ENCODE data around the gene TYW1.
"Not testable (repeated sequence)": the region's sequence is repeated elsewhere in the genome, so short reads cannot be mapped to it uniquely, and the experiment has no call there.

TYW1 gene

DNA sequence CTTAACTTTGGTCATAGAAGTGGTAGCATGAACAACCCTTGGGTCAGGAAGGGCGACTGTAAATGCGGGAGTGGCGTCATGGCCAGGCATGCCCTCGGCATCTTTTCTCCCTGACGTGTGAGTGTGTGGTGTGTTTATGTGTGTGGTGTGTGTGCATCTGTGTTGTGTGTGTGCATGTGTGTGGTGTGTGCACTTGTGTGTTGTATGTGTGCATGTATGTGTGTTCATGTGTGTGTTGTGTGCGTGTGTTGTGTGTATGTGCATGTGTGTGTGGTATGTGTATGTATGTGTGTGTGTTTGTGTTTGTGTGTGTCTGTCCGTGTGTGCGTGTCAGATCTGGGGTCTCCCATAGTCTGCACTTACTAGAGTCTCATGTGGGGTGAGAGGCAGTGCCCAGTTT, 192.5 kb downstream of the TYW1 start:
- H3K4me2 ChIP-seq (ENCODE audit: low read length); H2AK5ac ChIP-seq (ENCODE audit: low read length); H2BK120ac ChIP-seq (ENCODE audit: insufficient read depth, low read length, poor library complexity); H3K27me3 ChIP-seq (ENCODE audit: insufficient read depth, low read length); H3K79me2 ChIP-seq (ENCODE audit: control insufficient read depth, insufficient read depth, low read length, poor library complexity); H2AFZ ChIP-seq (ENCODE audit: insufficient read depth, low read length, poor library complexity); H3K23ac ChIP-seq (ENCODE audit: low read length); H2BK12ac ChIP-seq (ENCODE audit: low read length); H3K9ac ChIP-seq (ENCODE audit: low read length); H2BK5ac ChIP-seq (ENCODE audit: low read depth, low read length, poor library complexity); H4K91ac ChIP-seq (ENCODE audit: low read depth, low read length); H3K36me3 ChIP-seq (ENCODE audit: control insufficient read depth in 1 of 2, insufficient read depth in 2 of 2, low read length in 2 of 2); H4K12ac ChIP-seq (ENCODE audit: low read depth, low read length); DNase-seq; H3K79me1 ChIP-seq (ENCODE audit: low read length); H3K18ac ChIP-seq (ENCODE audit: low read length); H3K9me3 ChIP-seq (ENCODE audit: insufficient read depth, low read depth, low read length); H3K27ac ChIP-seq (ENCODE audit: low read depth, low read length); H3K4ac ChIP-seq (ENCODE audit: low read depth, low read length); H4K8ac ChIP-seq (ENCODE audit: low read depth, low read length); H3K14ac ChIP-seq (ENCODE audit: low read length); H3K4me1 ChIP-seq (ENCODE audit: control insufficient read depth in 1 of 2, insufficient read depth in 2 of 2, low read length in 2 of 2): not testable (repeated sequence)
- peak overlapping the region; percentile 27 for H3K4me3 ChIP-seq (ENCODE audit: low read depth, low read length)
- WGBS (ENCODE audit: extremely low coverage, insufficient coverage, insufficient read length), result no CpG with 5 or more reads among the region's 8 CpGs

- H2AK5ac ChIP-seq (ENCODE audit: low read length); H2AFZ ChIP-seq (ENCODE audit: insufficient read depth, low read length, poor library complexity); H3K9me3 ChIP-seq (ENCODE audit: insufficient read depth, low read depth, low read length); H3K4me2 ChIP-seq (ENCODE audit: low read length); H3K79me1 ChIP-seq (ENCODE audit: low read length); H3K23ac ChIP-seq (ENCODE audit: low read length); H2BK5ac ChIP-seq (ENCODE audit: low read depth, low read length, poor library complexity); H3K4ac ChIP-seq (ENCODE audit: low read depth, low read length); H4K8ac ChIP-seq (ENCODE audit: low read depth, low read length); H3K4me3 ChIP-seq (ENCODE audit: low read depth, low read length); H2BK120ac ChIP-seq (ENCODE audit: insufficient read depth, low read length, poor library complexity); H3K14ac ChIP-seq (ENCODE audit: low read length); H4K91ac ChIP-seq (ENCODE audit: low read depth, low read length); H3K9ac ChIP-seq (ENCODE audit: low read length); H2BK12ac ChIP-seq (ENCODE audit: low read length); H3K27me3 ChIP-seq (ENCODE audit: insufficient read depth, low read length); H3K4me1 ChIP-seq (ENCODE audit: control insufficient read depth in 1 of 2, insufficient read depth in 2 of 2, low read length in 2 of 2); H3K79me2 ChIP-seq (ENCODE audit: control insufficient read depth, insufficient read depth, low read length, poor library complexity); H4K12ac ChIP-seq (ENCODE audit: low read depth, low read length); H3K36me3 ChIP-seq (ENCODE audit: control insufficient read depth in 1 of 2, insufficient read depth in 2 of 2, low read length in 2 of 2); H3K18ac ChIP-seq (ENCODE audit: low read length); H3K27ac ChIP-seq (ENCODE audit: low read depth, low read length): not testable (repeated sequence)
- whole genome bisulfite sequencing (ENCODE audit: extremely low coverage, insufficient coverage, insufficient read length), result no CpG with 5 or more reads among the region's 4 CpGs
- peak in 1 of 2 donors; percentile 58 for DNase-seq
Observed at GRCh38 chr7:67189801-67190465, 193.3 kb downstream of the TYW1 start.

DNA sequence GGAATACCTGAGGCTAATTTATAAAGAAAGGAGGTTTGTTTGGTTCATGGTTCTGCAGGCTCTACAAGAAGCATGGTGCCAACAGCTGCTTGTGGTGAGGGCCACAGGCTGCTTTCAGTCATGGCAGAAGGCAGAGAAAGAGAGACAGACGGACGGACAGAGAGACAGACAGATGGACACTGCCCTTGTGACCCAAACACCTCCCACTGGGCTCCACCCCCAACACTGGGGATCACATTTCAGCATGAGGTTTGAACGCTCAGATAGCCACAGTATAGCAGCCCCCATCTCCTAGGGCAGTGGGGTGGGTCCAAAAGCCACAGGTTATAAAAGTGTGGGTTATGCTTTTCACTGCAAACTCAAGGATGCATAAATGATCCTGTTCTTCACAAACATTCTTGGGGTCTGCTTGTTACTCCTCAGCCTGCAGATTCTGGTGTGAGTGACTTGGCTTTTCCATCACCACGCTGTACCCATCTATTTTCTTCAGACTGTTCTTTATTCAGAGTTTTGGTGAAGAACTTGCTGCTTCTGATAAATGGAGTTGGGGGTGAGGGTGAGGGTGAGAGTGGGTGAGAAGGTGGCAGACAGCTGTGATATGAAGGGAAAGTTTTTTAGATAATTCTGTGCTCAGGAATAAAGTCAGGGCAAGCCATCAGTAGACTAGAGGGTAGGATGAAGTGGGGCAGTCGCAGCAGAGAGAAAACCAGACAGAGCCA, 194.5 kb downstream of the TYW1 start:
- H2BK12ac ChIP-seq (ENCODE audit: low read length); H2AFZ ChIP-seq (ENCODE audit: insufficient read depth, low read length, poor library complexity); H3K9ac ChIP-seq (ENCODE audit: low read length); H2BK120ac ChIP-seq (ENCODE audit: insufficient read depth, low read length, poor library complexity); H3K27ac ChIP-seq (ENCODE audit: low read depth, low read length); H2AK5ac ChIP-seq (ENCODE audit: low read length); H3K14ac ChIP-seq (ENCODE audit: low read length); H2BK5ac ChIP-seq (ENCODE audit: low read depth, low read length, poor library complexity); H3K18ac ChIP-seq (ENCODE audit: low read length); DNase-seq; H3K4me2 ChIP-seq (ENCODE audit: low read length); H3K4ac ChIP-seq (ENCODE audit: low read depth, low read length); H3K36me3 ChIP-seq (ENCODE audit: control insufficient read depth in 1 of 2, insufficient read depth in 2 of 2, low read length in 2 of 2); H3K9me3 ChIP-seq (ENCODE audit: insufficient read depth, low read depth, low read length); H3K4me1 ChIP-seq (ENCODE audit: control insufficient read depth in 1 of 2, insufficient read depth in 2 of 2, low read length in 2 of 2); H4K91ac ChIP-seq (ENCODE audit: low read depth, low read length); H3K4me3 ChIP-seq (ENCODE audit: low read depth, low read length); H4K8ac ChIP-seq (ENCODE audit: low read depth, low read length); H3K27me3 ChIP-seq (ENCODE audit: insufficient read depth, low read length); H3K79me2 ChIP-seq (ENCODE audit: control insufficient read depth, insufficient read depth, low read length, poor library complexity); H3K79me1 ChIP-seq (ENCODE audit: low read length); H3K23ac ChIP-seq (ENCODE audit: low read length); H4K12ac ChIP-seq (ENCODE audit: low read depth, low read length): not testable (repeated sequence)
- no CpG with 5 or more reads among the region's 5 CpGs for WGBS (ENCODE audit: extremely low coverage, insufficient coverage, insufficient read length)

- H3K27ac ChIP-seq (ENCODE audit: low read depth, low read length); H3K79me2 ChIP-seq (ENCODE audit: control insufficient read depth, insufficient read depth, low read length, poor library complexity); H4K8ac ChIP-seq (ENCODE audit: low read depth, low read length); H3K9me3 ChIP-seq (ENCODE audit: insufficient read depth, low read depth, low read length); H2AK5ac ChIP-seq (ENCODE audit: low read length); H3K27me3 ChIP-seq (ENCODE audit: insufficient read depth, low read length); H3K4me3 ChIP-seq (ENCODE audit: low read depth, low read length); H3K23ac ChIP-seq (ENCODE audit: low read length); H2BK12ac ChIP-seq (ENCODE audit: low read length); H2BK120ac ChIP-seq (ENCODE audit: insufficient read depth, low read length, poor library complexity); H4K12ac ChIP-seq (ENCODE audit: low read depth, low read length); H4K91ac ChIP-seq (ENCODE audit: low read depth, low read length); H3K4me1 ChIP-seq (ENCODE audit: control insufficient read depth in 1 of 2, insufficient read depth in 2 of 2, low read length in 2 of 2); H3K4ac ChIP-seq (ENCODE audit: low read depth, low read length); H3K4me2 ChIP-seq (ENCODE audit: low read length); H3K9ac ChIP-seq (ENCODE audit: low read length); H3K14ac ChIP-seq (ENCODE audit: low read length); H2AFZ ChIP-seq (ENCODE audit: insufficient read depth, low read length, poor library complexity); H3K18ac ChIP-seq (ENCODE audit: low read length); H3K79me1 ChIP-seq (ENCODE audit: low read length); H3K36me3 ChIP-seq (ENCODE audit: control insufficient read depth in 1 of 2, insufficient read depth in 2 of 2, low read length in 2 of 2); H2BK5ac ChIP-seq (ENCODE audit: low read depth, low read length, poor library complexity): not testable (repeated sequence)
- no CpG with 5 or more reads among the region's 5 CpGs for WGBS (ENCODE audit: extremely low coverage, insufficient coverage, insufficient read length)
- DNase-seq, result peak in 1 of 2 donors; percentile 28
Observed at GRCh38 chr7:67192123-67192702, 195.6 kb downstream of the TYW1 start.

Measured in trophoblast cell (in vitro differentiated cells and primary cell).